ENCODE measurements around the gene RPRD2.

GRCh38 chr1:150363426-150364230, at the start of gene RPRD2:
- TF ChIP-seq SPI1 (IDR thresholded peaks at IDR 0.05; ENCODE audit: borderline replicate concordance, low read depth) (peak; percentile 95), CTCF (IDR thresholded peaks at IDR 0.05; ENCODE audit: insufficient read depth, low read length) (no peak), POLR2AphosphoS5 (IDR thresholded peaks at IDR 0.05; ENCODE audit: low read depth) (peak; percentile 89)
